Trophoblast cell (in vitro differentiated cells and primary cell): ENCODE results near the gene RAB11FIP5.

Source experiments
- DNase-seq, 2 donors: peaks; one replicate each; pipeline ENCODE4 v3.0.0-alpha.2; 2016
- H2AFZ ChIP-seq: 2 replicates; pipeline ENCODE4 v1.6.1; 2013; ENCODE audit warnings: low read length, moderate library complexity, mild to moderate bottlenecking; ENCODE audit not compliant: insufficient read depth, poor library complexity
- H2AK5ac ChIP-seq: 2 replicates; pipeline ENCODE4 v1.6.1; 2013; ENCODE audit warnings: mild to moderate bottlenecking, low read length
- H2BK120ac ChIP-seq: 2 replicates; pipeline ENCODE4 v1.6.1; 2013; ENCODE audit warnings: low read length, mild to moderate bottlenecking, moderate library complexity; ENCODE audit not compliant: insufficient read depth, poor library complexity
- H2BK12ac ChIP-seq: 2 replicates; pipeline ENCODE4 v1.6.1; 2013; ENCODE audit warnings: mild to moderate bottlenecking, low read length, moderate library complexity
- H2BK5ac ChIP-seq: 2 replicates; pipeline ENCODE4 v1.6.1; 2013; ENCODE audit warnings: low read length, low read depth, moderate library complexity, mild to moderate bottlenecking; ENCODE audit not compliant: poor library complexity
- H3K14ac ChIP-seq: 2 replicates; pipeline ENCODE4 v1.6.1; 2013; ENCODE audit warnings: mild to moderate bottlenecking, low read length
- H3K18ac ChIP-seq: 2 replicates; pipeline ENCODE4 v1.6.1; 2013; ENCODE audit warnings: mild to moderate bottlenecking, low read length
- H3K23ac ChIP-seq: 2 replicates; pipeline ENCODE4 v1.6.1; 2013; ENCODE audit warnings: low read length
- H3K27ac ChIP-seq: 2 replicates; pipeline ENCODE4 v1.5.1; 2013; ENCODE audit warnings: low read depth, mild to moderate bottlenecking, inconsistent platforms, low read length, moderate library complexity
- H3K27me3 ChIP-seq: 2 replicates; pipeline ENCODE4 v1.6.1; 2013; ENCODE audit warnings: inconsistent platforms, mild to moderate bottlenecking, low read length, moderate library complexity; ENCODE audit not compliant: insufficient read depth
- H3K36me3 ChIP-seq, 2 experiments: 1 replicate in 1 of 2; 2 replicates in 1 of 2; pipeline ENCODE4 v1.6.1; 2013; ENCODE audit warnings: low read length in 2 of 2, mild to moderate bottlenecking in 2 of 2, moderate library complexity in 1 of 2; ENCODE audit not compliant: insufficient read depth in 2 of 2, control insufficient read depth in 1 of 2
- H3K4ac ChIP-seq: 2 replicates; pipeline ENCODE4 v1.6.1; 2013; ENCODE audit warnings: low read depth, mild to moderate bottlenecking, low read length, moderate library complexity
- H3K4me1 ChIP-seq, 2 experiments: 1 replicate in 1 of 2; 2 replicates in 1 of 2; pipeline ENCODE4 v1.6.1; 2013; ENCODE audit warnings: low read length in 2 of 2, mild to moderate bottlenecking in 2 of 2, moderate library complexity in 1 of 2; ENCODE audit not compliant: insufficient read depth in 2 of 2, control insufficient read depth in 1 of 2
- H3K4me2 ChIP-seq: 2 replicates; pipeline ENCODE4 v1.6.1; 2013; ENCODE audit warnings: inconsistent platforms, mild to moderate bottlenecking, low read length, moderate library complexity
- H3K4me3 ChIP-seq: 2 replicates; pipeline ENCODE4 v1.5.1; 2013; ENCODE audit warnings: mild to moderate bottlenecking, low read depth, low read length, inconsistent platforms
- H3K79me1 ChIP-seq: one replicate; pipeline ENCODE4 v1.6.1; 2013; ENCODE audit warnings: low read length
- H3K79me2 ChIP-seq: 2 replicates; pipeline ENCODE4 v1.6.1; 2013; ENCODE audit warnings: low read length, mild to moderate bottlenecking; ENCODE audit not compliant: control insufficient read depth, insufficient read depth, poor library complexity
- H3K9ac ChIP-seq: 2 replicates; pipeline ENCODE4 v1.6.1; 2013; ENCODE audit warnings: mild to moderate bottlenecking, low read length
- H3K9me3 ChIP-seq: 2 replicates; pipeline ENCODE4 v1.6.1; 2013; ENCODE audit warnings: low read depth, mild to moderate bottlenecking, control low read depth, inconsistent platforms, low read length; ENCODE audit not compliant: insufficient read depth
- H4K12ac ChIP-seq: 2 replicates; pipeline ENCODE4 v1.6.1; 2013; ENCODE audit warnings: low read depth, mild to moderate bottlenecking, low read length, moderate library complexity
- H4K8ac ChIP-seq: 2 replicates; pipeline ENCODE4 v1.6.1; 2013; ENCODE audit warnings: low read depth, mild to moderate bottlenecking, low read length, moderate library complexity
- H4K91ac ChIP-seq: one replicate; pipeline ENCODE4 v1.6.1; 2013; ENCODE audit warnings: low read depth, mild to moderate bottlenecking, low read length, moderate library complexity
- WGBS: extraction: QIAGEN DNeasy Blood & Tissue Kit; methylation state at CpG from one replicate; pipeline ENCODE4 v1.1.7; 2013; ENCODE audit warnings: missing lambda C conversion rate; ENCODE audit not compliant: insufficient read length, insufficient coverage; ENCODE audit errors: extremely low coverage; 5-methylcytosine and 5-hydroxymethylcytosine counted together

Gene RAB11FIP5

GRCh38 chr2:73037947-73038585 lies 74.7 kb downstream of the RAB11FIP5 start:
- Histone ChIP-seq H3K27me3 (no peaks in the 10 kb centered on the region), H3K27ac (no peak overlapping the region), H3K36me3 (peaks cover 4 to 6% of the 10 kb centered on the region in 2 experiments), H2AK5ac (no peak overlapping the region), H4K8ac (no peak overlapping the region), H3K79me2 (no peaks in the 10 kb centered on the region), H2BK120ac (no peak overlapping the region), H2AFZ (no peak overlapping the region), H2BK5ac (no peak overlapping the region), H3K79me1 (peaks cover under 1% of the 10 kb centered on the region), H3K23ac (no peak overlapping the region), H3K9me3 (no peaks in the 10 kb centered on the region), H3K4ac (no peak overlapping the region), H3K4me3 (no peak overlapping the region), H3K18ac (no peak overlapping the region), H3K4me2 (no peak overlapping the region), H4K12ac (no peak overlapping the region), H3K4me1 (peaks cover 4 to 5% of the 10 kb centered on the region in 2 experiments), H3K9ac (no peak overlapping the region), H2BK12ac (no peak overlapping the region), H4K91ac (no peak overlapping the region), H3K14ac (no peak overlapping the region)
- no peak for DNase-seq
- WGBS, result no CpG with 5 or more reads among the region's 6 CpGs

- Histone ChIP-seq H2BK12ac (no peak overlapping the region), H3K79me2 (no peaks in the 10 kb centered on the region), H3K4ac (no peak overlapping the region), H3K4me2 (no peak overlapping the region), H3K27me3 (no peaks in the 10 kb centered on the region), H3K79me1 (no peaks in the 10 kb centered on the region), H3K23ac (no peak overlapping the region), H3K27ac (no peak overlapping the region), H4K12ac (no peak overlapping the region), H3K4me3 (no peak overlapping the region), H2BK120ac (no peak overlapping the region), H4K91ac (no peak overlapping the region), H4K8ac (no peak overlapping the region), H2AK5ac (no peak overlapping the region), H2BK5ac (no peak overlapping the region), H3K14ac (no peak overlapping the region), H3K18ac (no peak overlapping the region), H2AFZ (no peak overlapping the region), H3K4me1 (peaks cover 3% of the 10 kb centered on the region in 2 experiments), H3K9me3 (no peaks in the 10 kb centered on the region), H3K9ac (no peak overlapping the region), H3K36me3 (peaks cover 6 to 8% of the 10 kb centered on the region in 2 experiments)
- no CpG with 5 or more reads among the region's 11 CpGs for WGBS
- no peak for DNase-seq
Measured at GRCh38 chr2:73036766-73037165, 76.0 kb downstream of the RAB11FIP5 start.

DNA sequence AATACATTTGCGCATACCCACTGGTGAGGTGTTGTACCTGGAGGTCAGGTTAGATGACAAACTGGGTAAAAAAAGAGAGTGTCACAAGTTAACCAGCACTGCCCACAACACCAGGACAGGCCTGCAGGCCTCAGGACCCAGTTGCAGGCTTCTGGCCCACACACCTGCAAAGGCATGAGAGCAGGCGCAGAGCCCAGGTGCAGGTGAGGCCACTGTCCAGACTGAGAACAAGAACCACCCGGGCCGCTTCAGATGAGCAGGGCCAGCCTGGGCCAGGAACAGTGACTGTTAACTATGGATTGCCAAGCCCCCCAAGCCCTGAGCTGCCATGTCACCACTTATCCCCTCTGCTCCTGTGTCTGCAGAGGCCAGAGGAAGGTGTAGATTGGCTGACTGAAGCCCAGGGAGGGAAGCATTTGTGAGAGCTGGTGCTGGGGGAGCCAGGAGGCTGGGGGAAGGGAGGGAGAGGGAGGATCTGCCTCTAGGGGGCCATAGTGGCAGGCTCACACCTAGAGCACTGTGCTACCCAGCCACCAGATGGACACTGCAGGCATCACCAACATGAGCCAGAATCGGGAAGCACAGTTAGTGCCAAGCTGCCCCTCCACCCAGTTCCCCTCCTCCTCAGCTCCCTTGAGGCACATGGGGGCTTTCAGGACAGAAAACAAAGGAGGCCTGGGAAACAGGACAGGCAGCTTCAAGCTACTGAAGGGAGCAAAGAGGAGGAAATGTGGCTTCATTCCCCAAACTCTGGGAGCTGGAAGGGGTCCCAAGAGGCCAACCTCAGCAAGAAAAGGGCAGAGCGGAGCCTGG lies 76.6 kb downstream of the RAB11FIP5 start:
- no peaks in the 10 kb centered on the region for H3K9me3 ChIP-seq
- H2AK5ac ChIP-seq, result no peak overlapping the region
- no peak overlapping the region for H2BK5ac ChIP-seq
- H4K12ac ChIP-seq, result no peak overlapping the region
- no CpG with 5 or more reads among the region's 6 CpGs for WGBS
- no peaks in the 10 kb centered on the region for H3K79me1 ChIP-seq
- no peaks in the 10 kb centered on the region for H3K27me3 ChIP-seq
- DNase-seq, result no peak
- peaks cover 3% of the 10 kb centered on the region in 2 experiments for H3K4me1 ChIP-seq
- H3K79me2 ChIP-seq, result no peaks in the 10 kb centered on the region
- no peak overlapping the region for H3K23ac ChIP-seq
- H3K18ac ChIP-seq, result no peak overlapping the region
- no peak overlapping the region for H2AFZ ChIP-seq
- H3K4ac ChIP-seq, result no peak overlapping the region
- peaks cover 6 to 8% of the 10 kb centered on the region in 2 experiments for H3K36me3 ChIP-seq
- H4K8ac ChIP-seq, result no peak overlapping the region
- H3K27ac ChIP-seq, result no peak overlapping the region
- H3K4me3 ChIP-seq, result no peak overlapping the region
- no peak overlapping the region for H3K14ac ChIP-seq
- no peak overlapping the region for H3K9ac ChIP-seq
- H2BK120ac ChIP-seq, result no peak overlapping the region
- H3K4me2 ChIP-seq, result no peak overlapping the region
- H4K91ac ChIP-seq, result no peak overlapping the region
- H2BK12ac ChIP-seq, result no peak overlapping the region

GRCh38 chr2:73034661-73035375 lies 77.9 kb downstream of the RAB11FIP5 start:
- WGBS, result no CpG with 5 or more reads among the region's 7 CpGs
- no peak overlapping the region for H2AFZ ChIP-seq

More at GRCh38 chr2:73034661-73035375, 77.9 kb downstream of the RAB11FIP5 start:
- Histone ChIP-seq H3K79me2 (no peaks in the 10 kb centered on the region), H3K18ac (no peak overlapping the region), H3K27me3 (no peaks in the 10 kb centered on the region), H2AK5ac (no peak overlapping the region), H3K4me1 (peaks cover 3% of the 10 kb centered on the region in 2 experiments), H4K8ac (no peak overlapping the region), H3K4me2 (no peak overlapping the region), H3K36me3 (peaks cover 1 to 3% of the 10 kb centered on the region in 2 experiments), H2BK12ac (no peak overlapping the region), H4K12ac (no peak overlapping the region), H4K91ac (no peak overlapping the region), H3K14ac (no peak overlapping the region), H2BK120ac (no peak overlapping the region), H3K27ac (no peak overlapping the region), H3K23ac (no peak overlapping the region), H3K79me1 (no peaks in the 10 kb centered on the region), H3K4ac (no peak overlapping the region), H3K9ac (no peak overlapping the region), H3K9me3 (no peaks in the 10 kb centered on the region), H2BK5ac (no peak overlapping the region), H3K4me3 (no peak overlapping the region)
- DNase-seq, result no peak
